HG03575 (cell line): ENCODE measurements around the gene GPR33.

ENCODE experiments used
- ATAC-seq: cut with Tn5 transposase; IDR thresholded peaks from one replicate; pipeline ENCODE4 v1.9.1; 2021; ENCODE audit not compliant: unreplicated experiment, insufficient number of reproducible peaks, low FRiP score; ENCODE audit errors: extremely low read depth

GPR33 gene

GRCh38 chr14:31487886-31488285 lies at the start of gene GPR33:
GPR33 (minus strand) TSS chr14:31488039; CDS start chr14:31483965, 4,074 bp downstream.
- no peak for ATAC-seq

GRCh38 chr14:31536201-31536960 lies 48.5 kb upstream of the GPR33 start:
- no peak for ATAC-seq

DNA sequence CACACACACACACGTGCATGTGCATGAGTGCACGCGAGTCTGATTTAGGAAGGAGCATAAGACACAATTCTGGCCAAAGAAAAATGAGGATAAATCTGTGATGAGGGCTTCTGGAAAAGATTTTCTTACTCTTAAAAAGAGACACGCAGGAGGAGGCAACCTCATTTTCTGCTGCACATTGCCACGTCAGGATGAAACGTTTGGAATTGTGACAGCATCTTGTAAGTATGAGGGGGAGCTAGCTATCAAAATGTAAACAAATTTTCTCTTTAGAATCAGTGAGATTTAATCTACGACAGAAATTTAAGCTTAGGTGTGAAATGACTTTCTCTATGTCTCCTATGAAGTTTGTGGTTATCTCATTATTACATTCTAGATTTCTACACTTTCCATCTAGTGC lies 42.3 kb upstream of the GPR33 start:
- ATAC-seq = no peak

GRCh38 chr14:31529053-31529452 lies 41.2 kb upstream of the GPR33 start:
- no peak for ATAC-seq

- no peak for ATAC-seq
These were observed 39.7 kb upstream of the GPR33 start for GRCh38 chr14:31527546-31527945.

GRCh38 chr14:31527087-31527486 lies 39.2 kb upstream of the GPR33 start:
- no peak for ATAC-seq

DNA sequence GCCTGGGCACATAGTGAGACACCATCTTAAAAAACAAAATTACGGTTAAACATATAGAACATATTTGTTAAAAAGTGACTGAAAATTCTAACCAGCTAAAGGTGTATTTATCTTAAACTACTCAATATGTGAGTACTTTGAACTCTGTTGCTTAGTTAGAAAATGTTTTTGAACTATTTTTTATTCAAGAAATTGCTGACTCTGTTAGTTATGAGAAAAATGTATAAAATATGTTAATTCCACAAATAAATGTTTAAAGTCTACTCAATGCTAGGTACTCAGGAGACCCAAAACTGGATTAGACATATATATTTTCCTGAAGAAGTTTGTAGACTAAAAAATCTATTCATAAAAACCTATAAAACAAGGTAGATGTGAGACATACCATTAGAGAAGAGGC lies 23.0 kb upstream of the GPR33 start:
- no peak for ATAC-seq

- no peak for ATAC-seq
These were observed 22.4 kb upstream of the GPR33 start for GRCh38 chr14:31510222-31510621.

- ATAC-seq = no peak
These were observed 20.3 kb upstream of the GPR33 start for GRCh38 chr14:31508135-31508534.

- ATAC-seq = no peak
These were observed 17.6 kb upstream of the GPR33 start for GRCh38 chr14:31505411-31505810.

GRCh38 chr14:31501870-31502269 lies 14.0 kb upstream of the GPR33 start:
- no peak for ATAC-seq

- no peak for ATAC-seq
These were observed 5.1 kb upstream of the GPR33 start for GRCh38 chr14:31492759-31493498.

DNA sequence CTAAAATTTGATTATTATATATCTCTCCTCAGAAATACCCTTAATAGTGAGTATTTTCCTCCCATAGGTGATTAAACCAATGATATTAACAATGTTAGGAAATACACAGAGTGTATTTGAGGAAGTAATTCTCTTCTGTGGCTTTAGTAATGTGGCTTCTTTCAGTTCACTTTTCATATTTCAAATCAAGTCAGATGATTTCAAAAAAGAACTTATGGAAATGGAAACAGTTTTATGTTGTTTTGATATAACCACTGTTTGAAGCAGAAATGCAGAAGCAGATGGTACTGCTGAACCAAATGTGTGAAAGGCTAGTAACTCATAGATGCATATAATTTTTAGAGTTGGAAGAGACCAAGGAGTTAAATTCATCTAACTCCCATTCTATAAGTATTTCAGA lies 1.9 kb upstream of the GPR33 start:
- ATAC-seq = no peak

- no peak for ATAC-seq
These were observed 1.1 kb downstream of the GPR33 start for GRCh38 chr14:31486764-31487163.

DNA sequence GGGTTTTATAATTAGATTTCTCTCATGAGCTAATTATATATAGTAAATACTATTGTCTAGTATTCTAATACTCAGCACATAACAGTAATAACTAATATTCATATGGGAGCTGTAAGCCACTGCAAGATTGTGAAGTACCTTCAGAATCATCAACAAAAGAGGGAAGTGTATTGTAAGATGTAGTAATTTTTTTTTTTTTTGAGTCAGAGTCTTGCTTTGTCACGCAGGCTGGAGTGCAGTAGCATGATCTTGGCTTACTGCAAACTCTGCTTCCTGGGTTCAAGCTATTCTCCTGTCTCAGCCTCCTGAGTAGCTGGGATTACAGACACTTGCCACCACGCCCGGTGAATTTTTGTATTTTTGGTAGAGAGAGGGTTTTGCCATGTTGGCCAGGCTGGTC lies 3.1 kb downstream of the GPR33 start:
- ATAC-seq = no peak

DNA sequence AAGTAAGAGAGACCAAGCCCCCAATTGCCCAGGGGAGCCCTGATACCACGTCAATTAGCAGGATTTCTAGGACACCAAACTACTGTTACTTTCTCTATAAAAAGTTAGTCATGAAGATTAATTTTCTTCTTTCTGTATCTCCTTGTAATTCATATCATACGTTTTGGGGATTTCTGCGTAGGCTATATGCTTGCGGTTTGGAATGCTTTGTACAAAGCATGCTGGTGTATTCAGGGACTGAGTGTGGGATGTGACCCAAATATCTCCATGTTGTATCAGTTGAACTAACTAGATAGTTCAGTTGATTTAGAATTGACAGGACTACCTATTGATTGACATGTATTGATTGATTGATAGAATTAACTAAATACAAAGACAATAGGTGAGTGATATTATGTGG lies 7.7 kb downstream of the GPR33 start:
- no peak for ATAC-seq

GRCh38 chr14:31479027-31479426 lies 8.8 kb downstream of the GPR33 start:
- no peak for ATAC-seq

- ATAC-seq = no peak
These were observed 10.6 kb downstream of the GPR33 start for GRCh38 chr14:31477248-31477647.

GRCh38 chr14:31476131-31476866 lies 11.5 kb downstream of the GPR33 start:
- no peak for ATAC-seq

- ATAC-seq = no peak
These were observed 21.3 kb downstream of the GPR33 start for GRCh38 chr14:31466554-31466953.
